RWPE1 (cell line): ENCODE results near the gene GTF3C2.

Experiments
- CTCF ChIA-PET: fragments of 350-600 bp; sonication (Branson Sonifier 250); formaldehyde crosslinking; extraction: SDS; loops from one replicate; lab custom pipeline; 2021; lab: Yijun Ruan, JAX
- POLR2A ChIA-PET: fragments of 400-600 bp; formaldehyde crosslinking; extraction: SDS; loops from one replicate; lab custom pipeline; 2020; ENCODE audit warnings: antibody characterized with exemption; ENCODE audit not compliant: low non-redundant PET; lab: Yijun Ruan, JAX
- DNase-seq: peaks from one replicate; pipeline ENCODE4 v3.0.0; 2012; ENCODE audit warnings: low spot score
- H3K27ac ChIP-seq: fragments of 450-650 bp; 2 replicates; pipeline ENCODE4 v1.5.1; 2017
- TF ChIP-seq, protein P1 (sequence below): fragments of 450-650 bp; conservative IDR thresholded peaks from 2 replicates; pipeline ENCODE4 v1.5.1; 2017; ENCODE audit warnings: low read depth, mild to moderate bottlenecking

The GTF3C2 gene

DNA sequence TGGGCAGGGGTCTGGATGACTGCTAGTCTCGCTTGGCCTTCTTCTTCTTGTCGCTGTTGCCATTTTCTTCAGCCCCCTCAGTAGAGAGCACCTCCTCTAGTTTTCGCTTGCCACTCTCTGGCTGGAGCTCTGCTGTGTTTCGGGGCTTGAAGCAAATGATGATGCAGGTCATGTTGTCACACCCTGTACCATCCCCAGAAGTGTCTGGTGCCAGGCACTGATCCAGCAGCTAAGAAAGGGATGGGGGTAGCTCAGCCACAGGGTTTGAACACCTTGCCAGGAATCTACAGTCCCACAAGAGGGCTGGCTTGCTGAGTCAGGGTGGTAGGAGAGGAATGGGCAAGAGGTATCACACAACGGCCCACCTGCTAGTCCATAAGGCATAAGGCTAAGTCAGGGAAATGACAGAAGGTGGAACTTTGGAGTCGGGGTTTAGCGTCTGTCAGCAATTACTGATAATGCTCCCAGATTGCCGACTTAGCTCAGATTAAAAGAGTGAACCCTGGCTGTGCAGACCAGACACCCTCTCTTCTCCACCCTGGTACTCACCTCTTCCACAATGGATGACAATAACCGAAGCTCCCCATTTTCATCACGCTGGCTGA is 25.1 kb upstream of the GTF3C2 start:
- ChIA-PET POLR2A (no interaction called here), CTCF (interaction anchor here (0.6 kb wide), 1 partner anchor 102 kb away, joined by 7 read pairs; no protein-coding TSS in a partner anchor)
- TF ChIP-seq, protein P1, sequence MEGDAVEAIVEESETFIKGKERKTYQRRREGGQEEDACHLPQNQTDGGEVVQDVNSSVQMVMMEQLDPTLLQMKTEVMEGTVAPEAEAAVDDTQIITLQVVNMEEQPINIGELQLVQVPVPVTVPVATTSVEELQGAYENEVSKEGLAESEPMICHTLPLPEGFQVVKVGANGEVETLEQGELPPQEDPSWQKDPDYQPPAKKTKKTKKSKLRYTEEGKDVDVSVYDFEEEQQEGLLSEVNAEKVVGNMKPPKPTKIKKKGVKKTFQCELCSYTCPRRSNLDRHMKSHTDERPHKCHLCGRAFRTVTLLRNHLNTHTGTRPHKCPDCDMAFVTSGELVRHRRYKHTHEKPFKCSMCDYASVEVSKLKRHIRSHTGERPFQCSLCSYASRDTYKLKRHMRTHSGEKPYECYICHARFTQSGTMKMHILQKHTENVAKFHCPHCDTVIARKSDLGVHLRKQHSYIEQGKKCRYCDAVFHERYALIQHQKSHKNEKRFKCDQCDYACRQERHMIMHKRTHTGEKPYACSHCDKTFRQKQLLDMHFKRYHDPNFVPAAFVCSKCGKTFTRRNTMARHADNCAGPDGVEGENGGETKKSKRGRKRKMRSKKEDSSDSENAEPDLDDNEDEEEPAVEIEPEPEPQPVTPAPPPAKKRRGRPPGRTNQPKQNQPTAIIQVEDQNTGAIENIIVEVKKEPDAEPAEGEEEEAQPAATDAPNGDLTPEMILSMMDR: no peak
- DNase-seq: no peak
- peak overlapping the region; percentile 93 for H3K27ac ChIP-seq

DNA sequence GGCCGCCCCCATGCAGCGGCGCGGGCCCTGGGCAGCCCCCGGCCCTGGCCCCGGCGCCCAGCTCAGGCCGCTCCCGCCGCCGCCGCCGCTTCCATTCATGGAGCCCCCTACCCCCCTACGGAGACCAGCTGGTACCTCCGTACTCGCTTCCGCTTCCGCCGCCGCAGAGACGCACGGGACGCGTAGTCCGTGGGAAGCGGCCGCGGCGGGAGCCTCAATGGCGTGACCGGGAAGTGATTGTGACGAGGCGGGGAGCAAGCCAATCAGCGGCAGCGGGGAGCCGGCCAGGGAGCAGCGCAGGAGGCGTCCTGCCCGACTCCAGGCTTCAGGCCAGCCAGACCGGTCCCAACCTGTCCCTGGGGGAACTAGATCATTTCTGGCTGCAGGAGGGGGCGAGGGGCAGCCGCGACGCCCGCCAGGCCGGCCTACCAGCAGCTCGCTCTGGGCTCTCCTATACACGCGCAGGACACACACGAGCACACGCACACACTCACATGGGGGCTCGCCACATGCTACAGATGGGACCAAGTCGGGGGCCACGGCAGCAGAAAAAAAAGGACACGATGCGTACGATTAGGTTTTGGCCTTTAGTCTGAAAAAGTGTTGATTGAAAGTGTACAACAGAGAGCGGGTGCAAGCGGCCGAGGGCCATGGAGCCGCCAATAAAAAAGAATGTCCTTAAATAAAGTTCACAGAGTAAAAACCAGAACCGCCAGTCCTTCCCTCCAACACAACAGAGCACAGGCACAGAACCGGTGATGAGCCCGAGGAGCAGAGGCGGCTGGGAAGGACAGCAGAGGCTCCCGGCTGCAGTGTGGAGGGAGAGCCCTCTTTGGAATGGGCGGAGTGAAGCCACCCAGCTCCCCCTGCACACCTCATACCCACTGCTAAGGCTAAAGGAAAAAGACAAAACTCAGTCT is 24.3 kb upstream of the GTF3C2 start, which contains the start of gene ZNF513:
Gene ZNF513 (minus strand): TSS at position 109 of the 920 bp plus-strand sequence. CDS start 208 bp downstream, outside the sequence.
- POLR2A ChIA-PET: interaction anchor here (0.7 kb wide), 1 partner anchor 136 kb away, joined by 3 read pairs; no protein-coding TSS in a partner anchor
- TF ChIP-seq, protein P1: no peak
- DNase-seq: peak; percentile 96
- CTCF ChIA-PET: interaction anchor here (0.6 kb wide), 1 partner anchor 101 kb away, joined by 7 read pairs; no protein-coding TSS in a partner anchor
- H3K27ac ChIP-seq: peak within 1 kb of the TSS; percentile 93

DNA sequence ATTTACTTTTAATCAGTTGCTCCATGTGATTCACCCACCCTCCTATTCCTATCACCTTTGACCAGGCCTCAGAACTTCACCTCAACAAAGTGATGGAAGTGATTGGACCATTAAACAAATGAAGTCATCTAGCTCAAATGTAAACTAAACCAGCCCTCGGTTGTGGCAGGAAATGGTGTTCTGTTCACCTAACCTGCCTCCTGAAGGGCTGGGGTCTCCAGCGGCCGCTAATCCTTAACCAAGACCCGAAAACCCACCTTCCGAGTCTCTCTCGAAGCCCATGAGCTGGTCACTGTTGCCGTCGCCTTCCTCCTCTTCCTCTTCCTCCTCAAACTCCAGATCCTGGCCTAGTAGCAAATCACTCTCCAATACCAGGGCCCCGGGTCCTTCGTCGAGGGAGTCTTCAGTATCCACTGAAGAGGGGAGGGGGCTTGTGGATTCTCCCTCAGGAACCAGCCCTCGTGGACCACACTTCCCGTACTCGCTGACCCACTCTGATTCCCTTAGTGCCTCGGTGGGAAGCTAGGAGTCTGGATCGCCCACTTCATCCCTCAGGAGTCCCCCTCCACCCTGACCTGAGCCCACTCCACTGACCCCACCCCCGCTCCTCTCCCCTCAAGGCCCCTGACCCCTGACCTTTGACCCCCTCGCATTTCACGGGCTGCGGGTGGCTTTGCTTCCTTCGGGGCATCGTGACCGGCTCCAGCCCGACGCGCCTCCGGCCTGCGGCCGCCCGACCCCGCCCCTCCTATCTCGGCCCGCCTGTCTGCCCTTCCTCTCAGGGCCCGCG is 23.5 kb upstream of the GTF3C2 start:
- POLR2A ChIA-PET: interaction anchor here (0.7 to 1.0 kb wide), 2 partner anchors 60 to 135 kb away, joined by 3 read pairs; no protein-coding TSS in a partner anchor
- DNase-seq: peak; percentile 22
- CTCF ChIA-PET: interaction anchor here (1.0 kb wide), 1 partner anchor 10 kb away, joined by 4 read pairs; the partner anchor contains the start of genes EIF2B4 and SNX17
- peak overlapping the region; percentile 93 for H3K27ac ChIP-seq
- TF ChIP-seq, protein P1: no peak

DNA sequence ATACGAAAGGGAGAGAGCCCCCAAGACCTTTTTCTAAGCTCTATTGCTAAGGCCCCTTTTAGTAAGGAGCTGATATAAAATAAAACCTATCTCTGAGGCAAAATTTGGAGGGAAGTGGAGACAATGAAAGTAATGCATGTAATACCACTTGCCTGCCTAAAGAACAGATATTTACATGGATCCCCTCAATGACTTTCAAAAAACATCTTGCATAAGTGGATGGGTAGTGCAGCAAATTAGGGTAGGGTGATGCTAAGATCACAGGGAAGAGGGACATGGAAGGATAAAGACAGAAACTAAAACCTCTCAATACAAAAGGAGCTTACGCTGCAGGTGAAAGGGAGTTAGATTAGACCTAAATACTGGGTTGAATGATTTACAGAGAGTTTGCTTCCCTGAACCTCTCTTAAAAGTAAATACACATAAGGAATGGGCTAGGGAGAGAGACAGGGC is 22.8 kb upstream of the GTF3C2 start:
- ChIA-PET POLR2A (interaction anchor here (1.0 kb wide), 1 partner anchor 60 kb away, joined by 3 read pairs; no protein-coding TSS in a partner anchor), CTCF (interaction anchor here (1.0 kb wide), 1 partner anchor 10 kb away, joined by 4 read pairs; the partner anchor contains the start of genes EIF2B4 and SNX17)
- peak overlapping the region; percentile 93 for H3K27ac ChIP-seq
- TF ChIP-seq, protein P1: no peak
- DNase-seq: no peak

DNA sequence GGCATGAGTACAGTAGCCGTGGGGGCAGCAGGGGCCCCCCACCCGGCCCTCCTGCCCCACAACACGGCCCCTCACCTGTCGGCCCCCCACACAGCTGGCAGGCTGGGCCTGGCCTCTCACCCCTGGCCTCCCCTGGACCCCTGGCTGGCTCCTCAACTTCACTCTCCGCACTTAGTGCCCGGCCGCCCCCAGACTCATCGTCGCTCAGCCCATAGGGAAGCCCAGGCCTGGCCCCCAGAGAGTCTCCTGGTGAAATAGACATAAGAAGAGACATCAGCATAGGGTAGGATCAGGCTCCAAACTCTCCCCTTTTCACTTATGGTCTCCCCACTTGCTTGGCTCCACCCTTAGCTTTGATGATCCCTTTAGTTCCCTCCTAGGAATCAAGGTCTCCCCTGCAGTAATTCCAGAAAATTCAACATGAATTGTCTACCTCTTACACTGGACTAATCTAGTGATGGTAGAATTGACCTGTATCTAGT is 22.3 kb upstream of the GTF3C2 start:
- ChIA-PET POLR2A (interaction anchor here (1.0 kb wide), 1 partner anchor 61 kb away, joined by 3 read pairs; no protein-coding TSS in a partner anchor), CTCF (interaction anchor here (0.6 kb wide), 1 partner anchor 40 kb away, joined by 4 read pairs; no protein-coding TSS in a partner anchor)
- TF ChIP-seq, protein P1: no peak
- DNase-seq: no peak
- H3K27ac ChIP-seq: peak overlapping the region; percentile 54
